Measurements from ENCODE around the gene SLC22A9.
"Not testable (repeated sequence)": the region's sequence is repeated elsewhere in the genome, so short reads cannot be mapped to it uniquely, and the experiment has no call there.

The SLC22A9 gene

GRCh38 chr11:63406458-63406857 is 36.9 kb downstream of the SLC22A9 start:
- no peak overlapping the region for H3K4me3 ChIP-seq (ENCODE audit: low read length)
- DNase-seq (ENCODE audit: low read depth): no peak
- no peak for TF ChIP-seq CTCF (conservative IDR thresholded peaks at IDR 0.05; ENCODE audit: low read depth, low read length)

GRCh38 chr11:63417174-63417852 is 47.7 kb downstream of the SLC22A9 start:
- no peak for DNase-seq (ENCODE audit: low read depth)
- H3K4me3 ChIP-seq (ENCODE audit: low read length): no peak overlapping the region
- TF ChIP-seq CTCF (conservative IDR thresholded peaks at IDR 0.05; ENCODE audit: low read depth, low read length): no peak

GRCh38 chr11:63427971-63428508 is 58.5 kb downstream of the SLC22A9 start:
- H3K4me3 ChIP-seq (ENCODE audit: low read length): no peak overlapping the region
- no peak for DNase-seq (ENCODE audit: low read depth)
- no peak for TF ChIP-seq CTCF (conservative IDR thresholded peaks at IDR 0.05; ENCODE audit: low read depth, low read length)

- H3K4me3 ChIP-seq (ENCODE audit: low read length); DNase-seq (ENCODE audit: low read depth): not testable (repeated sequence)
These were observed 61.1 kb downstream of the SLC22A9 start for GRCh38 chr11:63430731-63431130.

- DNase-seq (ENCODE audit: low read depth); H3K4me3 ChIP-seq (ENCODE audit: low read length): not testable (repeated sequence)
These were observed 65.8 kb downstream of the SLC22A9 start for GRCh38 chr11:63435351-63435750.

- DNase-seq (ENCODE audit: low read depth); H3K4me3 ChIP-seq (ENCODE audit: low read length): not testable (repeated sequence)
These were observed 66.2 kb downstream of the SLC22A9 start for GRCh38 chr11:63435831-63436230.

GRCh38 chr11:63443714-63444113 is 74.1 kb downstream of the SLC22A9 start:
- H3K4me3 ChIP-seq (ENCODE audit: low read length): no peak overlapping the region
- TF ChIP-seq CTCF (conservative IDR thresholded peaks at IDR 0.05; ENCODE audit: low read depth, low read length): no peak
- DNase-seq (ENCODE audit: low read depth): no peak

- DNase-seq (ENCODE audit: low read depth): no peak
- no peak overlapping the region for H3K4me3 ChIP-seq (ENCODE audit: low read length)
- TF ChIP-seq CTCF (conservative IDR thresholded peaks at IDR 0.05; ENCODE audit: low read depth, low read length): no peak
These were observed 74.6 kb downstream of the SLC22A9 start for GRCh38 chr11:63444160-63444559.

GRCh38 chr11:63445118-63445517 is 75.5 kb downstream of the SLC22A9 start:
- no peak overlapping the region for H3K4me3 ChIP-seq (ENCODE audit: low read length)
- no peak for TF ChIP-seq CTCF (conservative IDR thresholded peaks at IDR 0.05; ENCODE audit: low read depth, low read length)
- DNase-seq (ENCODE audit: low read depth): no peak

Data from retinal pigment epithelial cell (primary cell).